ENCODE measurements around the gene RAD51B. TPM values are rescaled to one million over a fixed set of nuclear protein-coding genes. Genes with fewer than 3 reads are reported as not detected.

RAD51B gene
- total and polyA plus RNA-seq, 2 of the 13 experiments (the other 11 are each of a cell fraction or from before 2014, with no cell fraction given): 7.0 to 9.5 TPM

DNA sequence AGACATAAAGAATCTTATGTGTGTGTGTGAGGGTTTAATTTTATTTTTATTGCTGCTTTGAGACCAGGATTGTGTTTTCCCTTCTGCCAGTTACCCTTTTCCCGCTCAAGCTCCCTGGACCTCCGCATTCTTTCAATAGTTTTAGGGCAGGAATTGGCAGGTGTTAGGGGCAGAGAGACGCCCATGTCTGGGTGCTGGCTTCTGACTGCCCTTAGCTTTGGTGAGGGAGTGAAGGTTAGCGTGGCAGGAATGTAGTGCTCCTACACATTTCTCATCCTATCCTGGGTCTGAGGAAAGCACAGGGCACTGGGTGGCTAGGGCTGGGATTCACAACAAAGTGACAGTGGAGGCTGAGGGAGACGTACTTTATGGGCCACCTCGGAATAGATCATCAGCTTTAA lies 545.2 kb downstream of the RAD51B start:
- H3K9me3 ChIP-seq (ENCODE audit: low read length): no peaks in the 10 kb centered on the region
- no peak overlapping the region for H3K27ac ChIP-seq (ENCODE audit: extremely low read length, insufficient read depth, low read length)
- no peak overlapping the region for H2AFZ ChIP-seq (ENCODE audit: low read length)
- FAIRE-seq (no peak), ATAC-seq (no peak), DNase-seq (ENCODE audit: low spot score) (no peak)
- peaks cover 44% of the 10 kb centered on the region for H3K4me1 ChIP-seq (ENCODE audit: insufficient read depth, low read length)
- no peaks in the 10 kb centered on the region for H3K36me3 ChIP-seq (replicated peaks in 1 of 2; ENCODE audit: control insufficient read depth in 1 of 2, insufficient read depth in 2 of 2, low read length in 2 of 2)
- 92% methylated on average over 6 of the region's 6 CpGs for WGBS (ENCODE audit: low lambda C conversion rate)
- H3K27me3 ChIP-seq (ENCODE audit: control insufficient read depth in 1 of 2, insufficient read depth in 2 of 2, low read length in 2 of 2): no peaks in the 10 kb centered on the region
- H3K79me2 ChIP-seq (ENCODE audit: insufficient read depth, low read length): no peaks in the 10 kb centered on the region
- no peak overlapping the region for H3K4me2 ChIP-seq (ENCODE audit: low read depth, low read length)
- intact Hi-C loops (cut with micrococcal nuclease; ENCODE audit: unreplicated experiment) (no loop called here), in situ Hi-C loops (cut with HindIII; ENCODE audit: extremely low pct_ligation_motif_present, low pct_unique_long_range_greater_than_20kb) (no loop called here)
- no peaks in the 10 kb centered on the region for H4K20me1 ChIP-seq (ENCODE audit: insufficient read depth, low read length)
- ChIA-PET POLR2A (no interaction called here), CTCF (ENCODE audit: low intra/inter-chr PET ratio, low total read pairs) (no interaction called here)
- no peak overlapping the region for H3K9ac ChIP-seq (ENCODE audit: insufficient read depth, low read depth, low read length)
- no TSS peak for BruUV-seq (replicated peaks)
- TF ChIP-seq ZNF615 (CRISPR knock-in tag; IDR thresholded peaks at IDR 0.05; ENCODE audit: borderline replicate concordance) (no peak), AKAP8 (CRISPR knock-in tag; IDR thresholded peaks at IDR 0.05) (no peak), TAF1 (CRISPR knock-in tag; IDR thresholded peaks at IDR 0.05) (no peak), ARID5B (CRISPR knock-in tag; IDR thresholded peaks at IDR 0.05) (no peak), MAF1 (CRISPR knock-in tag; IDR thresholded peaks at IDR 0.05; ENCODE audit: borderline replicate concordance) (no peak), ZNF225 (CRISPR knock-in tag; IDR thresholded peaks at IDR 0.05) (no peak), GATAD1 (CRISPR knock-in tag; IDR thresholded peaks at IDR 0.05) (no peak), ZNF841 (CRISPR knock-in tag; IDR thresholded peaks at IDR 0.05; ENCODE audit: borderline replicate concordance) (no peak), MAFK (conservative IDR thresholded peaks at IDR 0.05 in 1 of 2, IDR thresholded peaks at IDR 0.05 in 1 of 2; ENCODE audit: low read length in 2 of 2) (no peak), ASH2L (IDR thresholded peaks at IDR 0.05; ENCODE audit: insufficient read length, low read depth, low read length) (no peak)
- TF ChIP-seq, protein P1, sequence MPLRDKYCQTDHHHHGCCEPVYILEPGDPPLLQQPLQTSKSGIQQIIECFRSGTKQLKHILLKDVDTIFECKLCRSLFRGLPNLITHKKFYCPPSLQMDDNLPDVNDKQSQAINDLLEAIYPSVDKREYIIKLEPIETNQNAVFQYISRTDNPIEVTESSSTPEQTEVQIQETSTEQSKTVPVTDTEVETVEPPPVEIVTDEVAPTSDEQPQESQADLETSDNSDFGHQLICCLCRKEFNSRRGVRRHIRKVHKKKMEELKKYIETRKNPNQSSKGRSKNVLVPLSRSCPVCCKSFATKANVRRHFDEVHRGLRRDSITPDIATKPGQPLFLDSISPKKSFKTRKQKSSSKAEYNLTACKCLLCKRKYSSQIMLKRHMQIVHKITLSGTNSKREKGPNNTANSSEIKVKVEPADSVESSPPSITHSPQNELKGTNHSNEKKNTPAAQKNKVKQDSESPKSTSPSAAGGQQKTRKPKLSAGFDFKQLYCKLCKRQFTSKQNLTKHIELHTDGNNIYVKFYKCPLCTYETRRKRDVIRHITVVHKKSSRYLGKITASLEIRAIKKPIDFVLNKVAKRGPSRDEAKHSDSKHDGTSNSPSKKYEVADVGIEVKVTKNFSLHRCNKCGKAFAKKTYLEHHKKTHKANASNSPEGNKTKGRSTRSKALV (CRISPR knock-in tag; IDR thresholded peaks at IDR 0.05): no peak
- H3K4me3 ChIP-seq (replicated peaks in 1 of 3; ENCODE audit: insufficient read depth in 1 of 3, low read depth in 2 of 3, low read length in 3 of 3): no peak overlapping the region

Measured in HepG2 (cell line).